ENCODE measurements around the gene CALN1.
"Not testable (repeated sequence)": the region's sequence is repeated elsewhere in the genome, so short reads cannot be mapped to it uniquely, and the experiment has no call there.

The CALN1 gene

GRCh38 chr7:71925663-71926062 is 486.5 kb downstream of the CALN1 start:
- Histone ChIP-seq H3K9me3 (ENCODE audit: control insufficient read depth, insufficient read depth, low read depth, low read length) (no peaks in the 10 kb centered on the region), H3K4me1 (ENCODE audit: control insufficient read depth, insufficient read depth, low read length) (no peaks in the 10 kb centered on the region), H3K27ac (ENCODE audit: extremely low read depth, low read depth, low read length) (no peak overlapping the region), H3K4me3 (ENCODE audit: low read depth, low read length) (no peak overlapping the region), H3K36me3 (ENCODE audit: control insufficient read depth in 2 of 2, insufficient read depth in 1 of 2, low read length in 2 of 2) (no peaks in the 10 kb centered on the region)
- ChIA-PET POLR2A (no interaction called here), CTCF (interaction anchor here (0.6 kb wide), 2 partner anchors 14 to 624 kb away, joined by 3 read pairs; no protein-coding TSS in a partner anchor)
- no peak for TF ChIP-seq ZNF544 (tag by site-specific recombination; IDR thresholded peaks at IDR 0.05)
- no peak for TF ChIP-seq ZSCAN16 (tag by site-specific recombination; IDR thresholded peaks at IDR 0.05)
- TF ChIP-seq, protein P1, sequence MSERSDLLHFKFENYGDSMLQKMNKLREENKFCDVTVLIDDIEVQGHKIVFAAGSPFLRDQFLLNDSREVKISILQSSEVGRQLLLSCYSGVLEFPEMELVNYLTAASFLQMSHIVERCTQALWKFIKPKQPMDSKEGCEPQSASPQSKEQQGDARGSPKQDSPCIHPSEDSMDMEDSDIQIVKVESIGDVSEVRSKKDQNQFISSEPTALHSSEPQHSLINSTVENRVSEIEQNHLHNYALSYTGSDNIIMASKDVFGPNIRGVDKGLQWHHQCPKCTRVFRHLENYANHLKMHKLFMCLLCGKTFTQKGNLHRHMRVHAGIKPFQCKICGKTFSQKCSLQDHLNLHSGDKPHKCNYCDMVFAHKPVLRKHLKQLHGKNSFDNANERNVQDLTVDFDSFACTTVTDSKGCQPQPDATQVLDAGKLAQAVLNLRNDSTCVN (tag by site-specific recombination; optimal IDR thresholded peaks at IDR 0.05): no peak
- TF ChIP-seq ZNF121 (tag by site-specific recombination; IDR thresholded peaks at IDR 0.05): no peak
- no peak for TF ChIP-seq ZNF610 (tag by site-specific recombination; IDR thresholded peaks at IDR 0.05; ENCODE audit: borderline replicate concordance)
- TF ChIP-seq KLF1 (tag by site-specific recombination; IDR thresholded peaks at IDR 0.05): no peak
- no peak for TF ChIP-seq ZNF24 (tag by site-specific recombination; IDR thresholded peaks at IDR 0.05)
- no peak for TF ChIP-seq ZFHX2 (tag by site-specific recombination; conservative IDR thresholded peaks at IDR 0.05)
- no peak for TF ChIP-seq ZNF623 (tag by site-specific recombination; IDR thresholded peaks at IDR 0.05)
- TF ChIP-seq PBX3 (CRISPR knock-in tag; IDR thresholded peaks at IDR 0.05): no peak
- TF ChIP-seq ZNF133 (tag by site-specific recombination; IDR thresholded peaks at IDR 0.05): no peak
- TF ChIP-seq GLI4 (tag by site-specific recombination; IDR thresholded peaks at IDR 0.05): no peak
- TF ChIP-seq ZNF132 (tag by site-specific recombination; IDR thresholded peaks at IDR 0.05; ENCODE audit: borderline replicate concordance): no peak

DNA sequence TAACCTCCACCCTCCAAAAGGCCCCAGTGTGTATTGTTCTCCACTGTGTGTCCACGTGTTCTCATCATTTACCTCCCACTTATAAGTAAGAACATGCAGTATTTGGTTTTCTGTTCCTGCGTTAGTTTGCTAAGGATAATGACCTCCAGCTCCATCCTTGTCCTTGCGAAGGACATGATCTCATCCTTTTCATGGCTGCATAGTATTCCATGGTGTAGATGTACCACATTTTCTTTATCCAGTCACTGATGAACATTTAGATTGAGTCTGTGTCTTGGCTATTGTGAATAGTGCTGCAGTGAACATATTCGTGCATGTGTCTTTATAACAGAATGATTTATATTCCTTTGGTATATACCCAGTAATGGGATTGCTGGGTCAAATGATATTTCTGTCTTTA is 497.9 kb downstream of the CALN1 start:
- POLR2A ChIA-PET: not testable (repeated sequence)

GRCh38 chr7:71912476-71912875 is 499.7 kb downstream of the CALN1 start:
- Histone ChIP-seq H3K4me1 (ENCODE audit: control insufficient read depth, insufficient read depth, low read length) (no peaks in the 10 kb centered on the region), H3K9me3 (ENCODE audit: control insufficient read depth, insufficient read depth, low read depth, low read length) (no peaks in the 10 kb centered on the region), H3K4me3 (ENCODE audit: low read depth, low read length) (no peak overlapping the region), H3K27ac (ENCODE audit: extremely low read depth, low read depth, low read length) (no peak overlapping the region), H3K36me3 (ENCODE audit: control insufficient read depth in 2 of 2, insufficient read depth in 1 of 2, low read length in 2 of 2) (no peaks in the 10 kb centered on the region)
- POLR2A ChIA-PET: no interaction called here
- CTCF ChIA-PET: no interaction called here
- TF ChIP-seq ZNF791 (tag by site-specific recombination; IDR thresholded peaks at IDR 0.05) (no peak), ZNF148 (tag by site-specific recombination; IDR thresholded peaks at IDR 0.05; ENCODE audit: borderline replicate concordance) (no peak), ZXDB (tag by site-specific recombination; IDR thresholded peaks at IDR 0.05) (no peak), ZBTB11 (tag by site-specific recombination; conservative IDR thresholded peaks at IDR 0.05; ENCODE audit: low read depth) (no peak), ZNF670 (tag by site-specific recombination; IDR thresholded peaks at IDR 0.05; ENCODE audit: low read depth) (no peak), YY1 (tag by site-specific recombination; IDR thresholded peaks at IDR 0.05) (no peak), ZNF169 (tag by site-specific recombination; IDR thresholded peaks at IDR 0.05) (no peak), ZNF366 (tag by site-specific recombination; conservative IDR thresholded peaks at IDR 0.05) (no peak)
- TF ChIP-seq, protein P2, sequence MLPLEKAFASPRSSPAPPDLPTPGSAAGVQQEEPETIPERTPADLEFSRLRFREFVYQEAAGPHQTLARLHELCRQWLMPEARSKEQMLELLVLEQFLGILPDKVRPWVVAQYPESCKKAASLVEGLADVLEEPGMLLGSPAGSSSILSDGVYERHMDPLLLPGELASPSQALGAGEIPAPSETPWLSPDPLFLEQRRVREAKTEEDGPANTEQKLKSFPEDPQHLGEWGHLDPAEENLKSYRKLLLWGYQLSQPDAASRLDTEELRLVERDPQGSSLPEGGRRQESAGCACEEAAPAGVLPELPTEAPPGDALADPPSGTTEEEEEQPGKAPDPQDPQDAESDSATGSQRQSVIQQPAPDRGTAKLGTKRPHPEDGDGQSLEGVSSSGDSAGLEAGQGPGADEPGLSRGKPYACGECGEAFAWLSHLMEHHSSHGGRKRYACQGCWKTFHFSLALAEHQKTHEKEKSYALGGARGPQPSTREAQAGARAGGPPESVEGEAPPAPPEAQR (tag by site-specific recombination; IDR thresholded peaks at IDR 0.05): no peak

More for the DNA sequence above, 497.9 kb downstream of the CALN1 start:
- TF ChIP-seq ZNF146 (tag by site-specific recombination; IDR thresholded peaks at IDR 0.05): 0 out of 2 replicates have a peak, but pooled peaks have one; percentile 29
- H3K27ac ChIP-seq (ENCODE audit: extremely low read depth, low read depth, low read length); H3K4me1 ChIP-seq (ENCODE audit: control insufficient read depth, insufficient read depth, low read length); CTCF ChIA-PET; H3K4me3 ChIP-seq (ENCODE audit: low read depth, low read length); H3K9me3 ChIP-seq (ENCODE audit: control insufficient read depth, insufficient read depth, low read depth, low read length); H3K36me3 ChIP-seq (ENCODE audit: control insufficient read depth in 2 of 2, insufficient read depth in 1 of 2, low read length in 2 of 2): not testable (repeated sequence)
